Measurements from ENCODE around the gene DDX1.

- TF ChIP-seq CTCF (IDR thresholded peaks at IDR 0.05), result no peak
- no peak for TF ChIP-seq ZFX (IDR thresholded peaks at IDR 0.05; ENCODE audit: borderline replicate concordance)
Measured at GRCh38 chr2:15616429-15616828, 24.8 kb downstream of the DDX1 start.
